ENCODE measurements around the gene ZBTB14.

GRCh38 chr18:5282770-5283169, 12.8 kb downstream of the ZBTB14 start:
- TF ChIP-seq CTCF (IDR thresholded peaks at IDR 0.05): no peak
- TF ChIP-seq EP300 (IDR thresholded peaks at IDR 0.05; ENCODE audit: low read depth): no peak

Data from transverse colon (tissue), 3 donors.